ENCODE measurements around the gene GLCE.
"Not testable (repeated sequence)": the region's sequence is repeated elsewhere in the genome, so short reads cannot be mapped to it uniquely, and the experiment has no call there.

GLCE gene

GRCh38 chr15:69149803-69150202, 10.6 kb upstream of the GLCE start:
- no peak overlapping the region for H3K9ac ChIP-seq (ENCODE audit: low read depth, low read length)
- H3K9me3 ChIP-seq (ENCODE audit: control insufficient read depth, insufficient read depth, low read length) = no peaks in the 10 kb centered on the region
- H3K4me1 ChIP-seq (ENCODE audit: control insufficient read depth, insufficient read depth, low read length) = no peaks in the 10 kb centered on the region
- H3K36me3 ChIP-seq (ENCODE audit: control insufficient read depth, insufficient read depth, low read length) = no peaks in the 10 kb centered on the region
- no peaks in the 10 kb centered on the region for H3K27me3 ChIP-seq (ENCODE audit: control insufficient read depth, insufficient read depth, low read length)
- H3K4me3 ChIP-seq (ENCODE audit: low read depth, low read length) = no peak overlapping the region
- H3K27ac ChIP-seq (ENCODE audit: low read depth, low read length) = no peak overlapping the region

- Histone ChIP-seq H3K36me3 (ENCODE audit: control insufficient read depth, insufficient read depth, low read length) (no peaks in the 10 kb centered on the region), H3K9ac (ENCODE audit: low read depth, low read length) (no peak overlapping the region), H3K27ac (ENCODE audit: low read depth, low read length) (no peak overlapping the region), H3K27me3 (ENCODE audit: control insufficient read depth, insufficient read depth, low read length) (no peaks in the 10 kb centered on the region), H3K9me3 (ENCODE audit: control insufficient read depth, insufficient read depth, low read length) (no peaks in the 10 kb centered on the region), H3K4me3 (ENCODE audit: low read depth, low read length) (no peak overlapping the region), H3K4me1 (ENCODE audit: control insufficient read depth, insufficient read depth, low read length) (no peaks in the 10 kb centered on the region)
Observed at GRCh38 chr15:69150336-69150735, 10.1 kb upstream of the GLCE start.

DNA sequence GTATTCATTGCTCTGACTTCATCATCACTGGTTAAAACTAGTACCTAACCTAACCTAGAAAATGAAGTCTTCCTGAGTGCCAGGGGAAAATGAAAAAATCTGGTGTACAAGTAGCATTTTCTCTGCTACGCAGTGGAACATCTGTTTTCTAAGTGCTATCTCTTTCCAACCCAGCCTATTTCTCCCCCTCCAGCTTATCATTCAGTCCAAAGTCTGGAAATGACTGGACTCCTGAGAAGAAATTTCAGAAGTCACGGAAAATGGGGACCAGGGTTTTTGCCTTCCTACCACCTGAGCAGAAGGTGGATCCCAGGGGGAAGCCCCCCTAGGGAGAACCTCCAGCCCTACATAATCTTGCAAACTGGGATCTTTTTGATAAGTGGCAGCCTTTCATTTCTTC, 9.6 kb upstream of the GLCE start:
- no peak overlapping the region for H3K27ac ChIP-seq (ENCODE audit: low read depth, low read length)
- H3K27me3 ChIP-seq (ENCODE audit: control insufficient read depth, insufficient read depth, low read length) = no peaks in the 10 kb centered on the region
- no peak overlapping the region for H3K4me3 ChIP-seq (ENCODE audit: low read depth, low read length)
- H3K36me3 ChIP-seq (ENCODE audit: control insufficient read depth, insufficient read depth, low read length) = no peaks in the 10 kb centered on the region
- no peaks in the 10 kb centered on the region for H3K4me1 ChIP-seq (ENCODE audit: control insufficient read depth, insufficient read depth, low read length)
- no peak overlapping the region for H3K9ac ChIP-seq (ENCODE audit: low read depth, low read length)
- no peaks in the 10 kb centered on the region for H3K9me3 ChIP-seq (ENCODE audit: control insufficient read depth, insufficient read depth, low read length)

- Histone ChIP-seq H3K27me3 (ENCODE audit: control insufficient read depth, insufficient read depth, low read length) (no peaks in the 10 kb centered on the region), H3K9me3 (ENCODE audit: control insufficient read depth, insufficient read depth, low read length) (no peaks in the 10 kb centered on the region), H3K4me1 (ENCODE audit: control insufficient read depth, insufficient read depth, low read length) (no peaks in the 10 kb centered on the region), H3K36me3 (ENCODE audit: control insufficient read depth, insufficient read depth, low read length) (no peaks in the 10 kb centered on the region), H3K27ac (ENCODE audit: low read depth, low read length) (no peak overlapping the region), H3K9ac (ENCODE audit: low read depth, low read length) (no peak overlapping the region), H3K4me3 (ENCODE audit: low read depth, low read length) (no peak overlapping the region)
Observed at GRCh38 chr15:69153046-69153445, 7.4 kb upstream of the GLCE start.

DNA sequence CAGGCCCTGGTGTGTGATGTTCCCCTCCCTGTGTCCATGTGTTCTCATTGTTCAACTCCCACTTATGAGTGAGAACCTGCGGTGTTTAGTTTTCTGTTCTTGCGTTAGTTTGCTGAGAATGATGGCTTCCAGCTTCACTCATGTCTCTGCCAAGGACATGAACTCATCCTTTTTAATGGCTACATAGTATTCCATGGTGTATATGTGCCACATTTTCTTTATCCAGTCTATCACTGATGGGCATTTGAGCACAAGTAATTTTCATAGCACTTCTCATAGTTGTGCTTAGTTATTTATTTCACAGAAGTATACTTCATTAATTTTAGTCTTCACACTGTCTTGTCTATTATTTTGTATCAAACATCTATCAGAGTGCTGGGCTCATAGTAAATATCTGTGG, 6.8 kb upstream of the GLCE start:
- not testable (repeated sequence) for H3K4me1 ChIP-seq (ENCODE audit: control insufficient read depth, insufficient read depth, low read length); H3K36me3 ChIP-seq (ENCODE audit: control insufficient read depth, insufficient read depth, low read length); H3K27me3 ChIP-seq (ENCODE audit: control insufficient read depth, insufficient read depth, low read length); H3K27ac ChIP-seq (ENCODE audit: low read depth, low read length); H3K9ac ChIP-seq (ENCODE audit: low read depth, low read length); H3K4me3 ChIP-seq (ENCODE audit: low read depth, low read length); H3K9me3 ChIP-seq (ENCODE audit: control insufficient read depth, insufficient read depth, low read length)

DNA sequence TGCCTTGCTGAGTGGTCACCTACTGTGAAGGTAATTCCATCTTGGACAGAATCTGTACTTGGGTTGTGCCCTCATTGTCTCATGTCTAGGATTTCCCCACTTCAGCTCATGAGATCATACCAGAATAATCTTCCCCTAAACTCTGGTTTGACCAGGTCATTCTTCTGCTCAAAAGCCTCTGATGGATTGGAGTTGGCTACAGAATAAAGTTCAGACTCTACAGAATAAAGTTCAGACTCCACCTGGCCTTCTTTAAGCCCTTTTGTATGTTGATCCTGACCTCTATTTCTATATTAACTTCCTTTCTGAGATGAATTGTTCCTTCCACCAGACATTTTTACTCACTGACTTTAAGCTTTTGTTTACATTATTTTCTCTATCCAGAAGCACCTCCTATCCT, 6.4 kb upstream of the GLCE start:
- Histone ChIP-seq H3K36me3 (ENCODE audit: control insufficient read depth, insufficient read depth, low read length) (no peaks in the 10 kb centered on the region), H3K4me3 (ENCODE audit: low read depth, low read length) (no peak overlapping the region), H3K27me3 (ENCODE audit: control insufficient read depth, insufficient read depth, low read length) (no peaks in the 10 kb centered on the region), H3K27ac (ENCODE audit: low read depth, low read length) (no peak overlapping the region), H3K4me1 (ENCODE audit: control insufficient read depth, insufficient read depth, low read length) (no peaks in the 10 kb centered on the region), H3K9me3 (ENCODE audit: control insufficient read depth, insufficient read depth, low read length) (no peaks in the 10 kb centered on the region), H3K9ac (ENCODE audit: low read depth, low read length) (no peak overlapping the region)

- Histone ChIP-seq H3K4me1 (ENCODE audit: control insufficient read depth, insufficient read depth, low read length) (peaks cover 4% of the 10 kb centered on the region), H3K9me3 (ENCODE audit: control insufficient read depth, insufficient read depth, low read length) (no peaks in the 10 kb centered on the region), H3K4me3 (ENCODE audit: low read depth, low read length) (no peak overlapping the region), H3K27me3 (ENCODE audit: control insufficient read depth, insufficient read depth, low read length) (no peaks in the 10 kb centered on the region), H3K9ac (ENCODE audit: low read depth, low read length) (no peak overlapping the region), H3K36me3 (ENCODE audit: control insufficient read depth, insufficient read depth, low read length) (no peaks in the 10 kb centered on the region), H3K27ac (ENCODE audit: low read depth, low read length) (no peak overlapping the region)
Observed at GRCh38 chr15:69154684-69155083, 5.8 kb upstream of the GLCE start.

- Histone ChIP-seq H3K36me3 (ENCODE audit: control insufficient read depth, insufficient read depth, low read length) (no peaks in the 10 kb centered on the region), H3K9me3 (ENCODE audit: control insufficient read depth, insufficient read depth, low read length) (no peaks in the 10 kb centered on the region)
Observed at GRCh38 chr15:69156736-69157381, 3.6 kb upstream of the GLCE start.

DNA sequence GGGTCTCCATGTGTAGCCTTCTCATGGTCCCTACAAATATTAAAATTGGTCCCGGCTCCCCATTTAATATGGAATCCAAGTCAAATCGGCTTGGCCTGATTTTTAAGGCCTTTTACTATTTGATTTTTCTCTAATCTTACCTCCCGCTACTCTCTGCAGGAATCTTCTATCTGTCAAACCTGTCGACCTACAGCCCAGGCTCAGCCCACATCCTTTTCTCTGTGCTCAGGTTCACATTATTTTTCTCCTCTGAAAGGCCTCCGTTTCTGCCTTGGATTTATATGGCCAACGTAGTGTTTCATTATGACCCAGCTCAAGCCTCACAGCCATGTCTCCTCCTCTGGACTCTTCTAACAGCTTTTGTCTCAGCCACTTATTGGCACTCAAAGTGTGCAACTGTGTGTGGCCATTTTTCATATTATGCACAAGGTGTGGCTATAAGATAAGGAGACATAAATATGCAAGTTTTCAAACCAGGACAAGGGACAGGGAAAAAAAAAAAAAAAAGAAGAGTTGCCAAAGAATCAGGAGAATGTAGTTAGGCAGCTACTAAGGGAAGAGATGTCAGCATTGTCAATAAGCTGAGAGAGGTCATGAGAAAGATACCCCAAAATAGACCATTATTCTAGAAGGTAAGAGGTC, 2.1 kb upstream of the GLCE start:
- Histone ChIP-seq H3K36me3 (ENCODE audit: control insufficient read depth, insufficient read depth, low read length) (no peaks in the 10 kb centered on the region), H3K9me3 (ENCODE audit: control insufficient read depth, insufficient read depth, low read length) (no peaks in the 10 kb centered on the region), H3K27ac (ENCODE audit: low read depth, low read length) (no peak overlapping the region), H3K4me1 (ENCODE audit: control insufficient read depth, insufficient read depth, low read length) (peaks cover 15% of the 10 kb centered on the region), H3K4me3 (ENCODE audit: low read depth, low read length) (no peak overlapping the region), H3K27me3 (ENCODE audit: control insufficient read depth, insufficient read depth, low read length) (peaks cover 17% of the 10 kb centered on the region), H3K9ac (ENCODE audit: low read depth, low read length) (no peak overlapping the region)

More at GRCh38 chr15:69156736-69157381, 3.6 kb upstream of the GLCE start:
- Histone ChIP-seq H3K4me1 (ENCODE audit: control insufficient read depth, insufficient read depth, low read length) (peaks cover 8% of the 10 kb centered on the region), H3K9ac (ENCODE audit: low read depth, low read length) (no peak overlapping the region), H3K4me3 (ENCODE audit: low read depth, low read length) (no peak overlapping the region), H3K27ac (ENCODE audit: low read depth, low read length) (no peak overlapping the region), H3K27me3 (ENCODE audit: control insufficient read depth, insufficient read depth, low read length) (peaks cover 7% of the 10 kb centered on the region)

GRCh38 chr15:69158843-69159240, 1.6 kb upstream of the GLCE start:
- Histone ChIP-seq H3K4me3 (ENCODE audit: low read depth, low read length) (no peak overlapping the region), H3K9me3 (ENCODE audit: control insufficient read depth, insufficient read depth, low read length) (no peaks in the 10 kb centered on the region), H3K36me3 (ENCODE audit: control insufficient read depth, insufficient read depth, low read length) (no peaks in the 10 kb centered on the region), H3K27me3 (ENCODE audit: control insufficient read depth, insufficient read depth, low read length) (peaks cover 17% of the 10 kb centered on the region), H3K4me1 (ENCODE audit: control insufficient read depth, insufficient read depth, low read length) (peaks cover 16% of the 10 kb centered on the region), H3K9ac (ENCODE audit: low read depth, low read length) (no peak overlapping the region), H3K27ac (ENCODE audit: low read depth, low read length) (no peak overlapping the region)

DNA sequence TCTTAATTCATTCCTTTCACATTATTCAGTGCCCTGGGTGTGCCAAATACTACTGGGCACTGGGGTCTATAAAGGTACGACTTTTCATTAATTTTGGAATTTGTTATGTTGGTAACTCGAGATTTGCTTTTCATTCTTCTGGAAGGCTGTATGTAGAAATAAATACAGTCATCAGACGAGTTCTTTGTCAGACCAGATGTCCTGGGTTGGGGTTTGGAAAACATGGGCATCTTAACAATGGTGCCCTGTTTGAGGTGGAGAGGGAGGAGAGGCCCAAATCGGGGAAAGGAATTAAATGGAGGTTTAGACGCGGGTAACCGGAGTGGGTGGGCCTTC, 662 bp upstream of the GLCE start:
- no peaks in the 10 kb centered on the region for H3K9me3 ChIP-seq (ENCODE audit: control insufficient read depth, insufficient read depth, low read length)
- H3K4me1 ChIP-seq (ENCODE audit: control insufficient read depth, insufficient read depth, low read length) = peaks cover 16% of the 10 kb centered on the region
- no peaks in the 10 kb centered on the region for H3K36me3 ChIP-seq (ENCODE audit: control insufficient read depth, insufficient read depth, low read length)
- H3K27ac ChIP-seq (ENCODE audit: low read depth, low read length) = peak overlapping the region; percentile 39
- peak overlapping the region; percentile 50 for H3K9ac ChIP-seq (ENCODE audit: low read depth, low read length)
- H3K4me3 ChIP-seq (ENCODE audit: low read depth, low read length) = peak overlapping the region; percentile 86
- peaks cover 17% of the 10 kb centered on the region for H3K27me3 ChIP-seq (ENCODE audit: control insufficient read depth, insufficient read depth, low read length)

Measured in HUES48 (cell line).